Retinal pigment epithelial cell (primary cell): ENCODE data around the gene KIF20A.

Source experiments
- DNase-seq: peaks from one replicate; pipeline ENCODE4 v3.0.0-alpha.2; 2010; ENCODE audit warnings: low read depth
- H3K4me3 ChIP-seq: 2 replicates; pipeline ENCODE4 v1.5.1; 2011; ENCODE audit warnings: mild to moderate bottlenecking, low read length, control low read depth, moderate library complexity
- TF ChIP-seq, protein P1 (sequence below): conservative IDR thresholded peaks from 2 replicates; pipeline ENCODE4 v1.5.1; 2011; ENCODE audit warnings: low read depth, low read length, control low read depth, inconsistent platforms

Gene KIF20A

DNA sequence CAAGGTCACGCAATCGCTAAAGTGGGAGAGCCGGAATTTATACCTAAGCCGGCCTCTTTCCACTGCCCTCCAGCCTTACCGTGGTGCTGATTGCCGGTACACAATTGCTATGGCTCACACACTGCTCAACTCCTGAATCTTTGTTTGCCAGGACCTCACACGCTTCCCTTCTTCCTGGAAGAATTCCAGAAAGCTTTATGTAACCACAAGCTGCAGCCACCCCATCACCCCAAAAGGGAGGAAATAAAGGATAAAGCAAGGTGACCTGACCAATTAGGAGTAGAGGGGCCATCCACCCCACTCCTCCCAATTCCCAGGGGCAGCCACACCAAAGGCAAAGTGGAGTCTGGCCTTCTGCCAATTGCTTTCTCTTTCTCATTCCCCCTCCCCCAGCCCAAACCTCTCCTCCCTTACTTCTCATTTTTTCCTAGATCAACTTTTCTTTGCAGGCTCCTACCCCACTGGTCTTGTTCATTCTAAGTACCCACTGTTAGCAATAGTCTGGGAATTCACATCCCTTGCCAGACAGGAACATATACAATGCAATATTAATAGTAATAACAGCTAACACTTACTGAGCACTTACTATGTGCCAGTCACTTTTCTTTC, 52.2 kb downstream of the KIF20A start:
- TF ChIP-seq, protein P1, sequence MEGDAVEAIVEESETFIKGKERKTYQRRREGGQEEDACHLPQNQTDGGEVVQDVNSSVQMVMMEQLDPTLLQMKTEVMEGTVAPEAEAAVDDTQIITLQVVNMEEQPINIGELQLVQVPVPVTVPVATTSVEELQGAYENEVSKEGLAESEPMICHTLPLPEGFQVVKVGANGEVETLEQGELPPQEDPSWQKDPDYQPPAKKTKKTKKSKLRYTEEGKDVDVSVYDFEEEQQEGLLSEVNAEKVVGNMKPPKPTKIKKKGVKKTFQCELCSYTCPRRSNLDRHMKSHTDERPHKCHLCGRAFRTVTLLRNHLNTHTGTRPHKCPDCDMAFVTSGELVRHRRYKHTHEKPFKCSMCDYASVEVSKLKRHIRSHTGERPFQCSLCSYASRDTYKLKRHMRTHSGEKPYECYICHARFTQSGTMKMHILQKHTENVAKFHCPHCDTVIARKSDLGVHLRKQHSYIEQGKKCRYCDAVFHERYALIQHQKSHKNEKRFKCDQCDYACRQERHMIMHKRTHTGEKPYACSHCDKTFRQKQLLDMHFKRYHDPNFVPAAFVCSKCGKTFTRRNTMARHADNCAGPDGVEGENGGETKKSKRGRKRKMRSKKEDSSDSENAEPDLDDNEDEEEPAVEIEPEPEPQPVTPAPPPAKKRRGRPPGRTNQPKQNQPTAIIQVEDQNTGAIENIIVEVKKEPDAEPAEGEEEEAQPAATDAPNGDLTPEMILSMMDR: no peak
- H3K4me3 ChIP-seq: no peak overlapping the region
- DNase-seq: peak; percentile 45

GRCh38 chr5:138233280-138233679, 54.4 kb downstream of the KIF20A start:
- DNase-seq: no peak
- H3K4me3 ChIP-seq: no peak overlapping the region
- TF ChIP-seq, protein P1: no peak

- DNase-seq: no peak
- TF ChIP-seq, protein P1: no peak
- no peak overlapping the region for H3K4me3 ChIP-seq
Observed at GRCh38 chr5:138234651-138235050, 55.7 kb downstream of the KIF20A start.
